ENCODE results near the gene BUD31. TPM values are rescaled to one million over a fixed set of nuclear protein-coding genes. Genes with fewer than 3 reads are reported as not detected.

BUD31 gene
- total and polyA plus RNA-seq, 9 of the 15 experiments (the other 6 are each of a cell fraction or from before 2014, with no cell fraction given): 105 to 342 (median 247) TPM

- Histone ChIP-seq H3K27ac (ENCODE audit: extremely low read depth, low read depth, low read length) (no peak overlapping the region), H2AFZ (ENCODE audit: low read depth, low read length) (no peak overlapping the region), H3K4me1 (replicated peaks in 1 of 2; ENCODE audit: control insufficient read depth in 2 of 2, insufficient read depth in 2 of 2, low read length in 2 of 2) (peaks cover 9 to 35% of the 10 kb centered on the region in 2 experiments; a peak in 4 of 5 replicates), H3K4me3 (no peak overlapping the region), H3K36me3 (ENCODE audit: control insufficient read depth, insufficient read depth, low read length) (peaks cover 96% of the 10 kb centered on the region), H3K9me3 (replicated peaks; ENCODE audit: control insufficient read depth, insufficient read depth, low read depth, low read length) (no peaks in the 10 kb centered on the region), H3K4me2 (ENCODE audit: insufficient read depth, low read length) (no peak overlapping the region), H3K9ac (ENCODE audit: insufficient read depth in 1 of 2, low read depth in 2 of 2, low read length in 2 of 2) (no peak overlapping the region), H3K79me2 (ENCODE audit: control insufficient read depth, insufficient read depth, low read length) (peaks cover 9% of the 10 kb centered on the region; the same call in 1 of the 3 replicates), H3K27me3 (ENCODE audit: control insufficient read depth in 2 of 2, insufficient read depth in 2 of 2, low read length in 2 of 2) (no peaks in the 10 kb centered on the region), H3K9me1 (ENCODE audit: control insufficient read depth, insufficient read depth, low read length) (peaks cover 8% of the 10 kb centered on the region), H4K20me1 (replicated peaks; ENCODE audit: control insufficient read depth, insufficient read depth, low read length) (peaks cover 13% of the 10 kb centered on the region)
- ATAC-seq (no peak), FAIRE-seq (no peak), DNase-seq (ENCODE audit: extremely low read depth in 1 of 4, low spot score in 3 of 4) (no peak)
- CTCF ChIA-PET (ENCODE audit: low intra/inter-chr PET ratio): no interaction called here
- TF ChIP-seq PBX2 (CRISPR knock-in tag; IDR thresholded peaks at IDR 0.05; ENCODE audit: low read depth) (no peak), PBX2 (tag; conservative IDR thresholded peaks at IDR 0.05; ENCODE audit: low read depth) (0 out of 2 replicates have a peak, but pooled peaks have one; percentile 30), MEIS2 (IDR thresholded peaks at IDR 0.05; ENCODE audit: partially characterized antibody) (peak; percentile 39), ADNP (tag; IDR thresholded peaks at IDR 0.05) (no peak)
- POLR2A ChIA-PET: interaction anchor here (0.7 to 4.7 kb wide), 4 partner anchors 9 to 44 kb away, joined by 3 to 53 read pairs (median 8); partner anchors contain the start of genes BUD31, CPSF4, PDAP1 and PTCD1
- BruUV-seq (replicated peaks): no TSS peak
- intact Hi-C loops (cut with micrococcal nuclease): no loop called here
- in situ Hi-C loops (cut with MboI): no loop called here
- WGBS (ENCODE audit: insufficient coverage, low coverage, missing lambda C conversion rate): 84% methylated on average over 7 of the region's 7 CpGs
Measured at GRCh38 chr7:99420986-99421385, 12.2 kb downstream of the BUD31 start.
